ENCODE data around the gene POLR2H. TPM values are rescaled to one million over a fixed set of nuclear protein-coding genes. Genes with fewer than 3 reads are reported as not detected.

POLR2H gene
- total RNA-seq, 1 experiment from 2014 or later, result 156 TPM

DNA sequence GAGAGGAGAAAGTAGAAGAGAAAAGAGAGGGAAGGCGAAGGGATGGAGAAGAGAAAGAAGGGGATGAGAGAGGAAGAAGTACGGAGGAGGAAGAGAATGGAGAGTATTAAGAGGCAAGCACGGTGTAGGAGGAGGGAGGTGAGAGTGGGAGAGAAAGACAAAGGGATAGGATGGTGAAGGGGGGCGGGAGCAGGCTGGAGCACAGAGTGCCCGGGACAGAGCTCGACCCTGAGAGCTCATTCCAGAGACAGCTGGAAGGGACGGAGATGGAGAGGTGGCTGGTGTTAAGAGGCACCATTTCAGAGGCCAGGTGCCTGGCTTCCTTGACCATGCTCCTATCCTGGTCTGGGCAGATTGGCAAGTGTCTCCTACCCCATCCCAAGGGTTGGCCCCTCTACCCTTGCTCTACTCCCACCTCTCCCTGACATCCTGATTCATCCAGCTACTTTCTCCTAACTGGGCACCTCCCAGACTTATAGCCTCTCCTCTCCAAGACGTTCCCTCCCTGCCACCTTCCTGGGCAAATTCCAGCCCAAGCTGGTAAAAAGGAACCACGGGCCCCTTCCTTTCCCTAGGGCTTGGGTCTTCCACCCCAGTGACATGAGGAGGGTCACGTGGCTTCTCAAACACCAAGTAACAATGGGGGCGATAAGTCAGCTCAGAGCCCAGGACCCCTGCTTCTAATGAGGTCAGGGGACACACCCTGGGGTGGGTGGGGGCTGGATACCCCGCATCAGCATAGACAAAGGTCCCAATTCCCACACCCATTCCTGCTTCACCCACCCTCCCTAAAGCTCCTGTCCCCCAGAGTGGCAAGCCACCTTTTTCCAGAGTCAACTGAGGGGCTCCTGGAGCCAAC, 1.2 kb upstream of the POLR2H start:
- no peak for DNase-seq (ENCODE audit: low read depth, low spot score)
- no TSS peak for BruUV-seq (replicated peaks)
- POLR2A ChIA-PET, result no interaction called here
- H3K4me1 ChIP-seq (ENCODE audit: control insufficient read depth, insufficient read depth, low read length), result peaks cover 13% of the 10 kb centered on the region
- peak overlapping the region; percentile 85 for H3K27ac ChIP-seq (ENCODE audit: low read length)
- CTCF ChIA-PET, result interaction anchor here (0.6 kb wide), 1 partner anchor 180 kb away, joined by 8 read pairs; no protein-coding TSS in a partner anchor
- no peaks in the 10 kb centered on the region for H3K27me3 ChIP-seq (ENCODE audit: control insufficient read depth, insufficient read depth, low read length)
- H3K36me3 ChIP-seq (ENCODE audit: control insufficient read depth, insufficient read depth, low read length), result peaks cover 5% of the 10 kb centered on the region
- no peaks in the 10 kb centered on the region for H3K9me3 ChIP-seq (ENCODE audit: control insufficient read depth, insufficient read depth, low read depth, low read length)
- intact Hi-C loops (cut with micrococcal nuclease; ENCODE audit: unreplicated experiment) (no loop called here), in situ Hi-C loops (cut with HindIII; ENCODE audit: low pct_unique_long_range_greater_than_20kb, low sequenced_read_pairs) (no loop called here)
- ATAC-seq, result no peak
- TF ChIP-seq, protein P1, sequence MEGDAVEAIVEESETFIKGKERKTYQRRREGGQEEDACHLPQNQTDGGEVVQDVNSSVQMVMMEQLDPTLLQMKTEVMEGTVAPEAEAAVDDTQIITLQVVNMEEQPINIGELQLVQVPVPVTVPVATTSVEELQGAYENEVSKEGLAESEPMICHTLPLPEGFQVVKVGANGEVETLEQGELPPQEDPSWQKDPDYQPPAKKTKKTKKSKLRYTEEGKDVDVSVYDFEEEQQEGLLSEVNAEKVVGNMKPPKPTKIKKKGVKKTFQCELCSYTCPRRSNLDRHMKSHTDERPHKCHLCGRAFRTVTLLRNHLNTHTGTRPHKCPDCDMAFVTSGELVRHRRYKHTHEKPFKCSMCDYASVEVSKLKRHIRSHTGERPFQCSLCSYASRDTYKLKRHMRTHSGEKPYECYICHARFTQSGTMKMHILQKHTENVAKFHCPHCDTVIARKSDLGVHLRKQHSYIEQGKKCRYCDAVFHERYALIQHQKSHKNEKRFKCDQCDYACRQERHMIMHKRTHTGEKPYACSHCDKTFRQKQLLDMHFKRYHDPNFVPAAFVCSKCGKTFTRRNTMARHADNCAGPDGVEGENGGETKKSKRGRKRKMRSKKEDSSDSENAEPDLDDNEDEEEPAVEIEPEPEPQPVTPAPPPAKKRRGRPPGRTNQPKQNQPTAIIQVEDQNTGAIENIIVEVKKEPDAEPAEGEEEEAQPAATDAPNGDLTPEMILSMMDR (IDR thresholded peaks at IDR 0.05), result no peak
- TF ChIP-seq, protein P2, sequence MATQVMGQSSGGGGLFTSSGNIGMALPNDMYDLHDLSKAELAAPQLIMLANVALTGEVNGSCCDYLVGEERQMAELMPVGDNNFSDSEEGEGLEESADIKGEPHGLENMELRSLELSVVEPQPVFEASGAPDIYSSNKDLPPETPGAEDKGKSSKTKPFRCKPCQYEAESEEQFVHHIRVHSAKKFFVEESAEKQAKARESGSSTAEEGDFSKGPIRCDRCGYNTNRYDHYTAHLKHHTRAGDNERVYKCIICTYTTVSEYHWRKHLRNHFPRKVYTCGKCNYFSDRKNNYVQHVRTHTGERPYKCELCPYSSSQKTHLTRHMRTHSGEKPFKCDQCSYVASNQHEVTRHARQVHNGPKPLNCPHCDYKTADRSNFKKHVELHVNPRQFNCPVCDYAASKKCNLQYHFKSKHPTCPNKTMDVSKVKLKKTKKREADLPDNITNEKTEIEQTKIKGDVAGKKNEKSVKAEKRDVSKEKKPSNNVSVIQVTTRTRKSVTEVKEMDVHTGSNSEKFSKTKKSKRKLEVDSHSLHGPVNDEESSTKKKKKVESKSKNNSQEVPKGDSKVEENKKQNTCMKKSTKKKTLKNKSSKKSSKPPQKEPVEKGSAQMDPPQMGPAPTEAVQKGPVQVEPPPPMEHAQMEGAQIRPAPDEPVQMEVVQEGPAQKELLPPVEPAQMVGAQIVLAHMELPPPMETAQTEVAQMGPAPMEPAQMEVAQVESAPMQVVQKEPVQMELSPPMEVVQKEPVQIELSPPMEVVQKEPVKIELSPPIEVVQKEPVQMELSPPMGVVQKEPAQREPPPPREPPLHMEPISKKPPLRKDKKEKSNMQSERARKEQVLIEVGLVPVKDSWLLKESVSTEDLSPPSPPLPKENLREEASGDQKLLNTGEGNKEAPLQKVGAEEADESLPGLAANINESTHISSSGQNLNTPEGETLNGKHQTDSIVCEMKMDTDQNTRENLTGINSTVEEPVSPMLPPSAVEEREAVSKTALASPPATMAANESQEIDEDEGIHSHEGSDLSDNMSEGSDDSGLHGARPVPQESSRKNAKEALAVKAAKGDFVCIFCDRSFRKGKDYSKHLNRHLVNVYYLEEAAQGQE (IDR thresholded peaks at IDR 0.05; ENCODE audit: insufficient read depth in 1 of 2, low read depth in 2 of 2, low read length in 1 of 2), result no peak
- no peak for TF ChIP-seq TCF7L2 (IDR thresholded peaks at IDR 0.05; ENCODE audit: low read depth, low read length)
- peak overlapping the region; percentile 86 to 98 for H3K4me3 ChIP-seq (ENCODE audit: low read depth in 2 of 2, low read length in 2 of 2)

DNA sequence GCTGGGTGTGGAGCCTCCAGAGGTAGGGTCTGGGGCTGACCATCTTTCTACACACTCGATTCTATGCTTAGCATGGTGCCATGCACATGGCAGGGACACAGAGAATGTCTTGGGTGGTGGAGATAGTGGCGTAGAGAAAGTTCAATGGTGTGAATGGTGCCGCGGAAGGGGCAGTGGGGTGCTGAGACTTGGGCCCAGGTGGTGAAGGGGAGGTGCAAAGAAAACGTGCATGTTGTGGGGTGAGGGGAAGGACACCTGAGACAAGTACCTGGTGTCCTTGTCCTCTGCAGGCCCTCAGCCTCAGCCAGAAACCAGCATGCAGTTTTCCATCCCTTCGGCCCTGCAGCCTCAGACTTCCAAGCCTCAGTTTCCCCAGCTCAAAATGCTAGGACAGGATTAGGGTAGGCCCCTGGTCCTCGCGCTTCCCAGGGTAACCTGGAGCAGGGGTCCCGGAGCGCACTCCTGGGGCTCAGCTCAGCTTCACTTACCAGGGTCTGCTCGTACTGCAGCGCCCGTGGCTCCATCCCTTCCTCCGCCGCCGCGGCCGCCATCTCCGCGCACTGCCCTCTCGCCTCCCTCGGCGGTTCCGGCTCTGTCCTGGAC, 480 bp upstream of the POLR2H start:
- peak; percentile 1 for ATAC-seq
- in situ Hi-C loops (cut with HindIII; ENCODE audit: low pct_unique_long_range_greater_than_20kb, low sequenced_read_pairs), result no loop called here
- CTCF ChIA-PET, result interaction anchor here (0.6 to 1.4 kb wide), 2 partner anchors 9 to 179 kb away, joined by 3 to 8 read pairs; no protein-coding TSS in a partner anchor

More for the DNA sequence above, 480 bp upstream of the POLR2H start:
- Histone ChIP-seq H3K4me3 (ENCODE audit: low read depth in 2 of 2, low read length in 2 of 2) (peak overlapping the region; percentile 86 to 98), H3K36me3 (ENCODE audit: control insufficient read depth, insufficient read depth, low read length) (peaks cover 5% of the 10 kb centered on the region), H3K27me3 (ENCODE audit: control insufficient read depth, insufficient read depth, low read length) (no peaks in the 10 kb centered on the region), H3K27ac (ENCODE audit: low read length) (peak overlapping the region; percentile 85), H3K4me1 (ENCODE audit: control insufficient read depth, insufficient read depth, low read length) (peaks cover 13% of the 10 kb centered on the region), H3K9me3 (ENCODE audit: control insufficient read depth, insufficient read depth, low read depth, low read length) (no peaks in the 10 kb centered on the region)
- BruUV-seq (replicated peaks), result no TSS peak
- POLR2A ChIA-PET, result no interaction called here
- no peak for DNase-seq (ENCODE audit: low read depth, low spot score)
- intact Hi-C loops (cut with micrococcal nuclease; ENCODE audit: unreplicated experiment), result no loop called here
- TF ChIP-seq TCF7L2 (IDR thresholded peaks at IDR 0.05; ENCODE audit: low read depth, low read length), result no peak
- TF ChIP-seq, protein P2 (IDR thresholded peaks at IDR 0.05; ENCODE audit: insufficient read depth in 1 of 2, low read depth in 2 of 2, low read length in 1 of 2), result no peak
- TF ChIP-seq, protein P1 (IDR thresholded peaks at IDR 0.05), result no peak
- TF ChIP-seq SIN3A (IDR thresholded peaks at IDR 0.05; ENCODE audit: borderline replicate concordance, insufficient read depth, low read depth, low read length), result no peak
- TF ChIP-seq POLR2AphosphoS5 (IDR thresholded peaks at IDR 0.05; ENCODE audit: low read depth, low read length), result no peak

All from Panc1 (cell line).